B cell (primary cell): ENCODE data around the gene ANGPTL2.

ENCODE experiments used
- EZH2 ChIP-seq: IDR thresholded peaks from 2 replicates; pipeline ENCODE4 v1.6.1; 2012; ENCODE audit warnings: borderline replicate concordance, low read depth, mild to moderate bottlenecking, moderate library complexity, low read length; ENCODE audit not compliant: insufficient read depth, poor library complexity, severe bottlenecking
- TF ChIP-seq, protein P1 (sequence below): fragments of 200-600 bp; IDR thresholded peaks from one replicate; pipeline ENCODE4 v1.8.0; 2022; ENCODE audit warnings: antibody characterized with exemption, mild to moderate bottlenecking

DNA sequence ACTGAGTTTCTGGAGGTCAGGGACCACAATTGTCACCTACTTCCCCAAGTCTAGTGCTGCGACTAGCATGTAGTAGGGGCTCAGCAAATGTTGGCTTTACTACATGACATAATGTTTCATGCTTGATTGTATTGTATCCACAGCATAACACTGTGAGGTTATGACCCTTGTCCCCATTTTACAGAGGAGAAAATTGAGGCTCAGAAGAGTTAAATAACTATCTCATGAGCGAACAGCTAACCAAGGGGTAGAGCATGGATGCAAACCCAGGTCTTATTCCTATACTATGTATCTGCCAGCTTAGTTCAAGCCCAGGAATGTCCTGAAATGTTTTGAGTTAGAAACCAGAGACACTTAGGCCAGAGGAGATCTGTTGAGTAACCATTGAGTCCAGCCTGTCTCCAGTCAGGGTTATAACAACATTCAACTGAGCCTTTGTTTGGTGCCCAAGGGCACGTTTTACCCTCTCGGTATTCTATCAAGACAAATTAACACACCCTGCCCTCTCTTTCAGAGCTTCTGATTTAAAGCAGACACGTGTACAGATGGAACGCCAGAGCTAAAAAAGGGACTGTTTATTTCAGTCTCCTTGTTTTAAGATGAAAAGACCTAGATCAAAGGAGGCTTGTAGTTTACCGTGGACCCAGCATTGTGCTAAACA is 16.5 kb downstream of the ANGPTL2 start:
- TF ChIP-seq, protein P1, sequence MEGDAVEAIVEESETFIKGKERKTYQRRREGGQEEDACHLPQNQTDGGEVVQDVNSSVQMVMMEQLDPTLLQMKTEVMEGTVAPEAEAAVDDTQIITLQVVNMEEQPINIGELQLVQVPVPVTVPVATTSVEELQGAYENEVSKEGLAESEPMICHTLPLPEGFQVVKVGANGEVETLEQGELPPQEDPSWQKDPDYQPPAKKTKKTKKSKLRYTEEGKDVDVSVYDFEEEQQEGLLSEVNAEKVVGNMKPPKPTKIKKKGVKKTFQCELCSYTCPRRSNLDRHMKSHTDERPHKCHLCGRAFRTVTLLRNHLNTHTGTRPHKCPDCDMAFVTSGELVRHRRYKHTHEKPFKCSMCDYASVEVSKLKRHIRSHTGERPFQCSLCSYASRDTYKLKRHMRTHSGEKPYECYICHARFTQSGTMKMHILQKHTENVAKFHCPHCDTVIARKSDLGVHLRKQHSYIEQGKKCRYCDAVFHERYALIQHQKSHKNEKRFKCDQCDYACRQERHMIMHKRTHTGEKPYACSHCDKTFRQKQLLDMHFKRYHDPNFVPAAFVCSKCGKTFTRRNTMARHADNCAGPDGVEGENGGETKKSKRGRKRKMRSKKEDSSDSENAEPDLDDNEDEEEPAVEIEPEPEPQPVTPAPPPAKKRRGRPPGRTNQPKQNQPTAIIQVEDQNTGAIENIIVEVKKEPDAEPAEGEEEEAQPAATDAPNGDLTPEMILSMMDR: no peak
- no peak for TF ChIP-seq EZH2
